IPS DF 19.7 (cell line): ENCODE results near the gene CNKSR1.

ENCODE experiments used
- DNase-seq: peaks from one replicate; pipeline ENCODE4 v3.0.0-alpha.2; 2013; ENCODE audit warnings: low read depth, low spot score

The CNKSR1 gene

DNA sequence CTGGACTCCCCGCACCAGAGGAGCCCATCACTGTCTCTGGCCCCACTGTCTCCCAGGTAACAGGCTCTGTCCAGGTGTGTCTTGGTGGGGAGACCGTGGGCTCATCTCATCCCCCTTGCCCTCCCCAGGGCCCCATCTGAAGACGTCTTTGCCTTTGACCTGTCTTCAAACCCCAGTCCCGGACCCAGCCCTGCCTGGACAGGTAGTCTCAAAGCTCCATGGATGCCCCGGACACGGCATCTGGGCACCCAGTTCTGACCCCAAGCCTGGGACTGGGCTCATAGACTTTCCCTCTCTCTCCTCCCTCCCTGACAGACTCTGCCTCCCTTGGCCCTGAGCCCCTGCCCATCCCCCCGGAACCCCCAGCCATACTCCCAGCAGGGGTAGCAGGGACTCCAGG lies 6.8 kb downstream of the CNKSR1 start:
- no peak for DNase-seq

DNA sequence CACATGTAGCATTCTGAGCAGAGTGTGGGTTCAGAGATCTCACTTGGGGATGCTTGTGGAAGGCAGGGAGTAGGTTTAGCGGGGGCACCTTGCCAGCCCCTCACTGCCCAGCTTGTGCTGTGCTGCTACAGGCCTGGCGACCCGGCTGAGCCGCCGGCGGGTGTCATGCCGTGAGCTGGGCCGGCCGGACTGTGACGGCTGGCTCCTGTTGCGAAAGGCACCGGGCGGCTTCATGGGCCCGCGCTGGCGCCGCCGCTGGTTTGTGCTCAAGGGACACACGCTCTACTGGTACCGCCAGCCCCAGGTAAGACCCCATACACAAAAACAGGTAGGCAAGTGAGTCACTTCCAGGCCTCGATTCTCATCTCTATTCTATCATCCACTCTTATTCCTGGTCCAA lies 7.6 kb downstream of the CNKSR1 start:
- DNase-seq: no peak

GRCh38 chr1:26187882-26188281 lies 10.6 kb downstream of the CNKSR1 start:
- no peak for DNase-seq

DNA sequence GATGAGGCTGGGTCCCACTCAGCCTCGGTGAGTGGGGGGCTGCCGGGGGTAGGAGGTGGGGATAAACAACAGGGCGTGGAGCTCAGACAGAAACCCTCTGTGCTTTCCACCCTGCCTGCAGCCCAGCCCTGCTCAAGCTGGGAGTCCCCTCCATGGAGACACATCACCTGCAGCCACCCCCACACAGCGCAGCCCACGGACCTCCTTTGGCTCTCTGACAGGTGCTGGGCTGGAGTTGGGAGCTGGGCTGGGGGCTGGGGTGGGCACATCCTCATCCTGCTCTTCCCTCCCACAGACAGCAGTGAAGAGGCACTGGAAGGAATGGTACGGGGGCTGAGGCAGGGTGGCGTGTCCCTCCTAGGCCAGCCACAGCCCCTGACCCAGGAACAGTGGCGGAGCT lies 11.2 kb downstream of the CNKSR1 start:
- no peak for DNase-seq

DNA sequence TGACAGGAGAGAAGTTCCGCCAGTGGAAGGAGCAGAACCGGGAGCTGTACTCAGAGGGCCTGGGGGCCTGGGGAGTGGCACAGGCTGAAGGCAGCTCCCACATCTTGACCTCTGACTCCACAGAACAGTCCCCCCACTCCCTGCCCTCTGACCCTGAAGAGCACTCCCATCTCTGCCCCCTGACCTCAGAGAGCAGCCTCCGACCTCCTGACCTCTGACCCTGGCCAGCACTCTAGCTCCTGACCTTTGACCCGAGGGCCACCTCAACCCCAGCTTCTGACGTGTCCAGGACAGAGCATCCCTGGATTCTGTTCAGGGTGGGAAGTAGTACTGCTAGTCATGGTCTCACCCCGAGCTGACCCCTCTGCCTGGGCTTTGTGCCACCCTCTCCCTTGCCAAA lies 12.0 kb downstream of the CNKSR1 start:
- DNase-seq: no peak

DNA sequence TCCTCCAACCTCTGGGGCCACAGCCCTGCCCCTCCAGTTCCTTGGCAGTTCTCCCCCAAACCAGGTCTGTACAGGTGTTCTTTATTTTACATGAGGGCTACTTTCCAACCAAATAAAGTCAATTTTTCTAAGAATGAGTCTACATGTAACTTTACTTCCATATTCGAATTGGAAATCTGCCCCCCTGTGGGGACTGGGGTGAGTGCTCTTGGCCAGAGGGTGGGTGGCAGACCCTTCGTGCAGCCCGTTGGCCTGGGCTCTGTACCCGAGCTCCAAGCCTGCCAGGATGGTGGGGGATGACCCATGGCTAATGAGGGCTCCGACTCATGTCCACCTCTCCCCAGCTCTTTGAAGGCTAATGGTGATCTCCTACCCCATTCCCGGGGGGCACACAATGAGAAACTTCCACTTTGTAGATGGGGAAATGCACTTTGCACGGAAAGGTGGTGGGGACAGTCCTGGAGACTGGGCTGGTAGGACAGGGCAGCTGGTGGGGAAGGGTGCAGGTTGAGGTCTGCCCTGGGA lies 12.5 kb downstream of the CNKSR1 start:
- DNase-seq: no peak

DNA sequence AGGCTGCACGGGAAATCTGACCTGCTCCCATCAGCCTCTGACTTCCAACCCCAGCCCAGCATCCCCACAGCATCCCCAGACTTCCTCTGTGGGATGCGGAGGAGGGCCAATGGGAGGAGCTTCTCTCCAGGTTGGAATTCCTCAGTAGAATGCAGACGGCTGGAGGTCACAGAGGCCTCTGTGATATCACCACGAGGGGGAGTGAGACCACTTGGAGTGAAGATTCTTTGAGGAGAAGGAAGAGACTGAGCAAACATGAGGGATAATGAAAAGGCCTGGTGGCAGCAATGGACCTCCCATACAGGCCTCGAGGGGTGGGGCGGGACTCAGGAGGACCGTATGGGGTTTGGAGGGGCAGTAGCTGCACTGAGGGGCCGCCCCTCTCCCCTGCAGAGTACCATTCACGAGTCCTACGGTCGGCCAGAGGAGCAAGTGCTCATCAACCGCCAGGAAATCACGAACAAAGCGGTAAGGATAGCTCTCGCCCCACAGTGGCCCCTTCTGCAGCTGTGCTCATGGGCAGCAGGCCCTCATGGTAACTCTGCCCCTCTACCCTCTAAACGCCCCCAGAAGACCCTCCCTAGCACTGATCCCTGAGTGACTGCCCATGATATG lies 13.2 kb downstream of the CNKSR1 start, which contains the start of gene CATSPER4:
Gene CATSPER4, plus strand, starts transcription at position 230 of the 615 bp plus-strand sequence. Its CDS starts 26 bp downstream, at position 256.
- DNase-seq: peak; percentile 88

- DNase-seq: no peak
Observed at GRCh38 chr1:26191739-26192138, 14.4 kb downstream of the CNKSR1 start.

DNA sequence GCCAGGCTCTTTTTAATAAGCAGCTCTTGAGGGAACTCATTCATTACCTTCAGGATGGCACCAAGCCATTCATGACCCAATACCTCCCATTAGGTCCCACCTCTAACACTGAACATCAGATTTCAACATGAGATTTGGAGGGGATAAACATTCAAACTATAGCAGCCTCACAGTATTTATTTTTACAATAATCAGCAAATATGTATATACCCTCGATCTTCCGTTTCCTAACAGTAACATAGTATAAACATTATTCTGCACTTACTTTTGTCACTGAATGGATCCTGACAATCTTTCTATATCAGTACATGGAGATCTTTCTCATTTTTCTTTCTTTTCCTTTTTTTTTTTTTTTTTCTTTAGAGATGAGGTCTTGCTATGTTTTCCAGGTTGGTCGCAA lies 18.5 kb downstream of the CNKSR1 start:
- no peak for DNase-seq

DNA sequence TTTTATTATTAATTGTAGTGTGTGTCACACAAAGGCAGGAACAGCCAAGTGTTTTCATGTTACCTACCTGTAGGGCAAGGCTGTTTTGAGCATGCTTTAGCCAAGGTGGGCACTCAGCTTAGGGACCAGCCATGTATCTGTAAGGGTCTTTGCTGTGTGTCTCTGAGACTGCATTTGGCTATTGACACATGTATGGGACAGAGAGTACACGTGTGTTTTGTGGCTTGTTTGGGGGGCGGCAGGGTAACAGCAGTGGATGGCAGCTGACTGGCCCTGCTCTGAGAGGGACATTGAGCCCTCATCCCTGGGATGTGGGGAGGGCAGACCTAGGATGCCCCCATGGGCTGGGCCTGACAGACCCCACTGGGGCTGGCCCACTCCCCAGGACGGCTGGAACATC lies 20.0 kb downstream of the CNKSR1 start:
- DNase-seq: no peak

- DNase-seq: no peak
Observed at GRCh38 chr1:26197813-26198212, 20.5 kb downstream of the CNKSR1 start.

DNA sequence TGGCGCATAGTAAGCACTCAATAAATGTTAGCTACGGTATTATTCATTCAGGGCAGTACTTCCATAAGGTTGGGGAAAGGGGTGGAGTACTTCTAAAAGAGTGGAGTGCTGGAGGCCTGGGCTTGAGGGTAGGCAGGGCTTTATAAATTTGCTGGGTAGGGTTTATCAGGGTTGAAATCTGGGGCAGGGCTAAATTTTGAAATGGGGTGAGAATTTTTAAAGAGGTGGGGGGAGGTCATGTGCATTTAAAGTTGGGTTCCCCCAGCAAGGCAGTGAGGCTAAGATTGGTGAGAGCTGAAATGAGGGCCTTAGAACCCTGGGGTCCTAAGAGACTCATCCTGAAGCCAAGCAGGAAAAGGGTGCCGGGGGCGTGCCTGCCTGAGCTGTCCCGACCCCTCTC lies 23.1 kb downstream of the CNKSR1 start:
- DNase-seq: no peak

- no peak for DNase-seq
Observed at GRCh38 chr1:26203642-26204318, 26.5 kb downstream of the CNKSR1 start.

DNA sequence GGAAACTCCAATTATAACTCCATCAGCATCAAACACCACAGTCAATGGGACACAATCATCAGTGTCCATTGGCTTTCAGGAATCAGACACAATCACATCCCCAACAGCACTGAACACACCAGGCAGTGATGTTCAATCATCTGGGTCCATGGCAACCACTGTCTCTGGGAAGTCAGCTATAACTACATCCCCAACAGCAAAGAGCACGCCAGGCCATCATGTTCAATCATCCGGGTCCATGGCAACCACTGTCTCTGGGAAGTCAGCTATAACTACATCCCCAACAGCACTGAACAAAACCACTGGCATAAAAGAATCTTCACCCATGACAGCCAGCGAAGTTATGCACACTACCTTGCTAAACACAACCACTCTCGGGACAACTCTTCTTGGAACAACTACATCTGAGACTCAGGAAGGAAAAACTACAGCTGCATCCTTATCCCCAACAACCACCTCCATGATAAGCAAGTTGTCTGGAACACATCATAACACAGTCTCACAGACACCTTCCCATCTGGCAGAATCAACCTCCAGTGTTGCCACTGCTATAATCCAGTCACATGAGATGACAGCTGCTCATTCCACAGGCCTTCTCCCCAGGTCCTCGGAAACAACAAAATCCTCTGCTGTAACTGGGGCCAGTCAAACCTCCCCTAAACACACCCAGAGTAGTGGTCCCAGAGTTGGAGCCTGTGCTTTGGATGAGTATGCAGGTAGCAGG lies 33.0 kb downstream of the CNKSR1 start:
- no peak for DNase-seq

- DNase-seq: no peak
Observed at GRCh38 chr1:26212726-26213125, 35.4 kb downstream of the CNKSR1 start.

- no peak for DNase-seq
Observed at GRCh38 chr1:26213335-26213905, 36.1 kb downstream of the CNKSR1 start.

- DNase-seq: no peak
Observed at GRCh38 chr1:26215246-26215645, 38.0 kb downstream of the CNKSR1 start.

GRCh38 chr1:26218906-26219494 lies 41.7 kb downstream of the CNKSR1 start:
- DNase-seq: no peak

- DNase-seq: no peak
Observed at GRCh38 chr1:26220199-26220912, 43.1 kb downstream of the CNKSR1 start.

- DNase-seq: no peak
Observed at GRCh38 chr1:26221094-26221493, 43.8 kb downstream of the CNKSR1 start.

GRCh38 chr1:26224606-26225005 lies 47.3 kb downstream of the CNKSR1 start:
- no peak for DNase-seq
